ENCODE data around the gene CDYL. TPM values are rescaled to one million over a fixed set of nuclear protein-coding genes. Genes with fewer than 3 reads are reported as not detected.
A peak's percentile ranks its signal among the peaks of the same experiment; 100 is the strongest.
"Not testable (repeated sequence)": the region's sequence is repeated elsewhere in the genome, so short reads cannot be mapped to it uniquely, and the experiment has no call there.

CDYL gene
- total RNA-seq, 2 donors from 2014 or later: 24.0 to 29.6 TPM

DNA sequence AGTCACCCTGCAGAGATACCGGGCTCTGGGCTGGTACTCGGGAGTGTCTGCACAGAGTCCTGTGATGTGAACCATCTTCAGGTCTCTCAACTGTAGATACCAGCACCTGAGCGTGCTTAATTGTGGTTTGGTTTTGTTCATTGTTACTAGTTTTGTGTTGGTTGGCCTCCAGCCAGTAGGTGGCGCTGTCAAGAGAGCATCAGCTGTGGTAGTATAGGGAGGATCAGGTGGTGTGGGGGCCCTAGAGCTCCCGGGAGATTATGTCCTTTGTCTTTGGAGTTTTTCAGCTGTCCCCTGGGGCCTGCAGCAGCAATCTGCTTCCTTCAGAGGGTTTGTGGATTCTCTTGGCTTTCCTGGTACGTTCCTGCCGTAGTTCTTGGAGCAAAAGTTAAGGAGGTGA, 67.9 kb downstream of the CDYL start:
- no peak for ATAC-seq
- Mint-ChIP-seq H3K9me3 (peaks cover 31 to 34% of the 10 kb centered on the region in 2 donors), H3K36me3 (peaks cover 35 to 44% of the 10 kb centered on the region in 2 donors), H3K27ac (peak overlapping the region in 1 of 2 donors; percentile 18)
- DNase-seq (ENCODE audit: low spot score in 2 of 2): no peak

DNA sequence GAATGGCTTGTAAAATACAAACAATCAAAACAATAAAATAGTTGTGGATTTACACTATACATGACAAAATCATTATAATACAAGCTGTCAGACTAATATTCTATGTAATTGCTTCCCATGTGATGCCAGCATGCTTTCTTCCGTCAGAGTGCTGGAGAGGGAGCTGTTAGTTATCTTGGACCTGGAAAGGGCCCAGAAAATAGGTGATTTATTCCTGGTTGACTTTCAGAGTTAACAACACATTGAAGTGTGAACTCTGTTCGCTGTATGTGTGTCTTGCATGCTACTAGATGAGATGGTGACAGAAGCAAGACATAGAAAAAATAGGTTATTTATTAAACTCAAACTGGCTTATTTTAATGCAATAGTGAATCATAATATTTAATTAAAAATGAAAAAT, 70.2 kb downstream of the CDYL start:
- Mint-ChIP-seq H3K36me3 (peaks cover 16 to 21% of the 10 kb centered on the region in 2 donors), H3K9me3 (peaks cover 17 to 22% of the 10 kb centered on the region in 2 donors), H3K27ac (no peak overlapping the region)
- no peak for ATAC-seq
- DNase-seq (ENCODE audit: low spot score in 2 of 2): no peak

DNA sequence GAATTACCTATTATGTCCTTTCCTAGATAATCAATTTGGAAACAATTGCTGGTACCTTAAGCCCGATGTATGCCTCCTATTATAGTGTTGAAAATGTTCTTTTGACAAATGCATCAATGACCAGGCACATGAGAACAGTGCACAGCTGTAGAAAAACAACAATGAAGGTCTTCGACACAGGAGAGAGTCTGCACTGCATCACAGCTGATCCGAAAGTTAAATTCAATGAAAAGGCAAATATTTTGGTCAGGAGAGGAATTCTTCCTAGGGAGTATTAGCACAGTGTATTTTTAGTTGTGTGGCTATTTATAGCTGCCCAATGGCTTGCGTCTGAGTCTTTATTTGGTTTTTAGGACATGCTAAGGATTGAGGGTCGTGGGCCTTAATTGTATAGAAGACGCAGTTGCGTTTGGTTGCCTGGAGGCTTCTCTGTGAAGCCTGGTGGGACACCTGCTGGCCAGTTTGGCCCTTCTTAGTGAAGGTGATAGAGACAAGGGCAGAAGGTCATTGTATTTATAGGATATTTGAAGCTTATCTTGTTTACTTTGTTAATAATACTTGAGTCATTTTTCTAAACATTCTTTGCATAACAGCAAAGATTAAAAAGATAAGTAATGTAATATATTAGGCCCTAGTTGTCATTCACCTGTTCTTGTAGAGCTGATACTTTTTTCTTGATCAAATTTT, 72.3 kb downstream of the CDYL start:
- DNase-seq (ENCODE audit: low spot score in 2 of 2): no peak
- peaks cover 12% of the 10 kb centered on the region in 2 donors for H3K36me3 Mint-ChIP-seq
- ATAC-seq: no peak
- peaks cover 10 to 11% of the 10 kb centered on the region in 2 donors for H3K9me3 Mint-ChIP-seq
- H3K27ac Mint-ChIP-seq: no peak overlapping the region

DNA sequence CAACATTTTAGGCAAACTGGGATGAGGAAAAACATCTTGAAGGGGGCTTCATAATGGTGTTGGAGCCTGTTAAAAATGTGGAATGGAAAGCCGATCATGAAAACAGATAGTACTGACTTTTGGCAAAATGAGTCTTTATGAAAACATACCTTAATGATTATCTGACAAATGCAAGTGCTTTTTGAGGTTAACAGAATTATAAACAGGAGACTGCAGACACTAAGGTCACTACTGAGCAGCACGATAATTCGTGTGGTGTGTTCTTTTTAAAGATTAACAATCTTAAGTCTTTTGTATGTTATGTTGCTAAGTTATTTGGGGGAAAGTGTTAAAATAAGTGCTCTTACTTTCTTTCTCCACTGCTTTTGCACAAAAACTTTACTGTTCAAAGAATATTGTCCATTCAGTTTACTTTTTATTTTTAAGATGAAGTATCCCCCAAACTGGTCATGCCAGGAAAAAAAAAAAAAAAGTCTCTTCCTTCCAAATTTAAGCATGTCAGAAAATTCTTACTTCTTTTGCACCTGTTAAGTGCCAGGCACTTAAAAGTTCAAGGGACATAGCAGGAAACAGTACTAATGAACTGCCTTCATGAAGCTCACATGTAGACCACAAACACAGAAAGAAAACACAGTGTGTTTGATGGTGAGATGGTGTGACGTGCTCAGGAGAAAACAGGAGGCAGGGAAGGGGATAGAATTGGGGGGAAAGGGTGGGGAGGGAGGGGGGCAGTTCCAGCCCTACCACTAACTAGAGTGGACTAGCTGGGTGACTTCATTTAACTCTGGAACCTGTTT, 73.2 kb downstream of the CDYL start:
- peaks cover 1 to 2% of the 10 kb centered on the region in 2 donors for H3K9me3 Mint-ChIP-seq
- no peak overlapping the region for H3K27ac Mint-ChIP-seq
- peaks cover 3 to 8% of the 10 kb centered on the region in 2 donors for H3K36me3 Mint-ChIP-seq
- DNase-seq (ENCODE audit: low spot score in 2 of 2) (no peak), ATAC-seq (no peak)

DNA sequence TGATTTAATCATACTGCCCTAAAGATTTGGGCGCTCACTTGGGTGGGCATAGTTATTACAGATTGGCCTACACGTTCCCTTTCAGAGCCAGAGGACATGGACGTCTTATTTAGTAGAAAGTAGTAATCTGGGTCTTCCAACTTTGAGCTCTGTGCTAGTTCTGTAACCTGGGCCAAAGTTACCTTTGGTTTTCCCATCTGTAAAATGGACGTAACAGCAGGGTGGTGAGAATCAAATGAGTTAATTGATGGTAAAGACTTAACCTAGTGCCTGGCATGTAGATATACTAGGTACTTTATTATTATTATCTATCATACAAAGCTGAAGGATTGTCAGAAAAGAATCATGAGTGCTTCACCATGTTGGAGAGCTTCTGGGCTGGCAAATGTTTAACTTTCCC, 74.8 kb downstream of the CDYL start:
- no peak for DNase-seq (ENCODE audit: low spot score in 2 of 2)
- Mint-ChIP-seq H3K9me3 (no peaks in the 10 kb centered on the region), H3K36me3 (peaks cover 0 to 10% of the 10 kb centered on the region in 2 donors), H3K27ac (no peak overlapping the region)
- no peak for ATAC-seq

DNA sequence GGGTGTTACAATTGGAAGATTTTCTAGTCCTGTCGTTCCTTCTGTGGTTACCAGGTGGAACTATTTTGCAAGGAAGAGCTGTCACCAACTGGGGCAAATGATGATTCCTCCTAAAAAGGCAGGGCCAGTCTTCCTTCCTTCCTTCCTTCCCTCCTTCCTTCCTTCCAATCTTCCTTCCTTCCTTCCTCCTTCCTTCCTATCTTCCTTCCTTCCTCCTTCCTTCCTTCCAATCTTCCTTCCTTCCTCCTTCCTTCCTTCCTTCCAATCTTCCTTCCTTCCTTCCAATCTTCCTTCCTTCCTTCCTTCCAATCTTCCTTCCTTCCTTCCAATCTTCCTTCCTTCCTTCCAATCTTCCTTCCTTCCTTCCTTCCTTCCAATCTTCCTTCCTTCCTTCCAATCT, 76.0 kb downstream of the CDYL start:
- ATAC-seq; H3K36me3 Mint-ChIP-seq; H3K9me3 Mint-ChIP-seq; H3K27ac Mint-ChIP-seq; DNase-seq (ENCODE audit: low spot score in 2 of 2): not testable (repeated sequence)

DNA sequence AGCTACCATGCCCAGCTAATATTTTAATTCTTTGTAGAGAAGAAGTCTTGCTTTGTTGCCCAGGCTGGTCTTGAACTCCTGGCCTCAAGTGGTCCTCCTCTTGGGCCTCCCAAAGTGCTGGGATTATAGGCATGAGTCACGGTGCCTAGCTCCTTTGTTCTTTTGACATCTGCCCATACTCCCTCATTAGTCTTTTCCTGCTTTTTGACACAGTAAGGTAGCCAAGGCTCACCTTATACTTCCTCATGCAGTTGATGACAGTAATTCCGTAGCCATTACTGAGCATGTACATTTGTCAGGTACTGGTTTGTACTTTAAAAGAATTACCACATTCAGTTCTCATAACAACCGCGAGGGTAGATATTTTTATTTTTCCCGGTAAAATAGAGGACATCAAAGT, 76.7 kb downstream of the CDYL start:
- no peaks in the 10 kb centered on the region for H3K9me3 Mint-ChIP-seq
- H3K36me3 Mint-ChIP-seq: peaks cover 0 to 10% of the 10 kb centered on the region in 2 donors
- no peak overlapping the region for H3K27ac Mint-ChIP-seq
- DNase-seq (ENCODE audit: low spot score in 2 of 2): no peak
- no peak for ATAC-seq

DNA sequence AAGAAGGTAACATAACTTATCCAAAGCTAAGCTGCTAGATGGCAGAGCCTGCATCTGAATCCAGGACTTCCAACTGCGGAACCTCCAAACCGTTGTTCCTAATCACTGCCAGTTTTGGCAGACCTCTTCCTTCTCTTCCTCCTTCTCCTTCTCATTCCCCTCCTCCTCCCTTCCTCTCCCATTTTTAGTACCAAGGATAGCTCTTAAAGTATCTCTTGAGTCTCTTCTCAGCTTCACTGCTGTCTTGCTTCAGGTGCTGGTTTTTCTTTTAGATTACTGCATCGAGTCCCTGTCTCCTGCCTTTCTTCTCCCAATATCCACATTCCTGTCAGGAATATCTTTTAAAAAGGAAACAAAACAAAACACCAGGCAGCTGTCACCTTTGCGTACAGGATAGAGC, 77.1 kb downstream of the CDYL start:
- no peaks in the 10 kb centered on the region for H3K9me3 Mint-ChIP-seq
- no peak for DNase-seq (ENCODE audit: low spot score in 2 of 2)
- no peak for ATAC-seq
- peaks cover 0 to 10% of the 10 kb centered on the region in 2 donors for H3K36me3 Mint-ChIP-seq
- H3K27ac Mint-ChIP-seq: no peak overlapping the region

DNA sequence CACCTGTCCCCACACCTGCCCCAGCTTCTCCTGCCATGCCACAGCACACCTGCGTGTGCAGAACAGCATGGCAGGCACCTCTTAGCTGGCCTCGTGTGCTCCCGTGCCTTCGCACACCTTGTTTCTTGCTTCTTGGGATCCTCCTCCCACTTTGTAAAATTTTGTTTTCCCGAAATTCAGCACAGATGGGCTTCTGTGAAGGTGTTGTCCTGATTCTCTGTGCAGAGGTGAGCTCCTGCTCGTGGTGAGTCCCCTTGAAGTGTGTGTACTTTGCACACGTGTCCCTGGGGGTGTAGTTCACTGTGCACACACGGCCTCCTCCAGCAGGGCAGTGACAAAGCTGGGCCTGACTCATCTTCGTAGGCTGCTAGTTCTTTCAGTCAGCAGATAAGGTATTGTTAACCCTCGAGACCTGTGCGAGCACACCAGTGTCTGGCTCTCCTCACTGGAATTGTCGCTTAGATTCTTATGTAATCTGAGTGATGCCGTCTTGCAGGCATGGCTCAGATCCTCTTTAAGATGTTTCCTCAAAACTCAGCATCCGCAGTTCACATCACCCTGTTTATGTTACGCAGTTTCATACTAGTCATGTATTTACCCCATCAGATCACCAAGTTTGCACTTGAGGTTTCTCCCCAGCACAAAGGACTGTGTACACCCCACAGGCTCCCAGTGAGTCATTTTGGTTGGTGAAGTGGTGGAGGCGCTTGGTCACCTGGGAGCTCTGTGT, 77.7 kb downstream of the CDYL start:
- Mint-ChIP-seq H3K27ac (no peak overlapping the region), H3K9me3 (no peaks in the 10 kb centered on the region), H3K36me3 (peaks cover 0 to 10% of the 10 kb centered on the region in 2 donors)
- DNase-seq (ENCODE audit: low spot score in 2 of 2) (no peak), ATAC-seq (peak; percentile 74 to 88)

DNA sequence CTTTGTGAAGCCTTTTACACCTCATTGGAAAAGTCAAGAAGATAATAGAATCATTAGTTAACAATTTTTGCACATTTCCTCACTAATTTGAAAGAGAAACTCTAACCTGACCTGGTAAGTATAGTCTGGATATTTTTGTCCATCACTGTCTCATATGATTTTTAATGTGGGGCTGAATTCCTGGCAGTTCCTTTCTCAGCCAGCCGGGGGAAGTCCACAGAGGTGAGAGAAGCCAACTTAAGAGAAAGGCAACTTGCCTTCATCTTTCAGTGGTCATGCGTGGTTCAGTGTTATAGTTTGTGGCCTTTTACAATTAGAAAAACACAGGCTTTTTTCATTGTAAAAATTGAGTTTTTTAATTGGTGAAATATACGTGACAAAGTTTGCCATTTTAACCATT, 80.6 kb downstream of the CDYL start:
- H3K36me3 Mint-ChIP-seq: peaks cover 4 to 11% of the 10 kb centered on the region in 2 donors
- ATAC-seq (no peak), DNase-seq (ENCODE audit: low spot score in 2 of 2) (no peak)
- H3K9me3 Mint-ChIP-seq: peaks cover 2 to 3% of the 10 kb centered on the region in 2 donors
- peak overlapping the region; percentile 15 to 56 for H3K27ac Mint-ChIP-seq

DNA sequence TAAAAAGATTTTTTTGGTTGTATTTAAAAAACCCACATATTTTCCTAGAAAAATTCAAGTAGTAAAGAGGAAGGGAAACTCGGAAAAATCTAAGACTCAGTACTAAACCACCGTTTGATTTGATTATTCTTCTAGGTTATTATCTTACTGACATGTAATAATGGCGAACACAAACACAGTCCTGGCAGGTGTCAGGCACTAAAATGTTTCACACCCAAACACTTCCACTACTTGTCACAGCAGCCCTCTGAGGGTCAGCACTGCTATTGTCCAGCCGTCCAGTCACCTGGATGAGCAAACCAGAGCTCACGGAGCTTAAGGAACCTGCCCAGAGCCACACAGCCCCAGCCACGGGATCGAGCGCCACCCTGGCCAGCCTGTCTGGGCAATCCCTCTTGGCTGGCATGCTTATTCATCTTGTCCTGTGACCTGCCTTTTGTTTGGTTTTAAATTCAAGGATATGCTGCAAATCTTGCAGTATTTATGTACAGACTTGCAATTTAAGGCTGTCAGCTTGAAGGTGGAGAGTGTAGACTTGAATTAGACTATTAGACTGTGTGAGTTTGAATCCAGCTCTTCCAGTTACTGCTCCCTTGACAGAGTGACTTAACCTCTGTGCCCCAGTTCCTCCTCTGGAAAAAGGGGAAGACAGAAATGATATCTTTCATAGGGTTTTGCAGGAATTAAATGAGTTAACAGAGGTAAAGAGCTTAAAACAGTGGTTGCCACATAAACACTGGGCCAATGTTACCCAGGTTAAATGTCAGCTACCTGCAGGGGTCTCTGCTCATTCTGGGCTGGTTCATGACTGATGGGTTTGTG, 82.2 kb downstream of the CDYL start:
- DNase-seq (ENCODE audit: low spot score in 2 of 2): no peak
- ATAC-seq: no peak
- Mint-ChIP-seq H3K9me3 (peaks cover 6 to 10% of the 10 kb centered on the region in 2 donors), H3K36me3 (peaks cover 11 to 20% of the 10 kb centered on the region in 2 donors), H3K27ac (no peak overlapping the region)

DNA sequence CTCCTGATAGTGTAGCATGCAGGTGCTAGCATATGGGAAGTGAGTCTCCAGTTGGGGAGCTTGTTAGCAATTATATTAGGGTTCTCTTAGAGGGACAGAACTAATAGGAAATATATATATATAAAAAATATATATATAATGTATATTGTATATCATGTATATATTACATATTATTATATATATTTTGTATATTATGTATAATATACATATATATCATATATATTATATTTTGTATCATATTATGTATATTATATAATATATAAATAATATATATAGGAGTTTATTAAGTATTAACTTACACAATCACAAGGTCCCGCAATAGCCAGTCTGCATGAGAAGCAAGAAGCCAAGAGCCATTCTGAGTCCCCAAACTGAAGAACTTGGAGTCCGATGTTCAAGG, 84.2 kb downstream of the CDYL start:
- ATAC-seq (no peak), DNase-seq (ENCODE audit: low spot score in 2 of 2) (no peak)
- peak overlapping the region in 1 of 2 donors; percentile 22 for H3K27ac Mint-ChIP-seq
- H3K36me3 Mint-ChIP-seq: peaks cover 29 to 31% of the 10 kb centered on the region in 2 donors
- peaks cover 22 to 23% of the 10 kb centered on the region in 2 donors for H3K9me3 Mint-ChIP-seq

DNA sequence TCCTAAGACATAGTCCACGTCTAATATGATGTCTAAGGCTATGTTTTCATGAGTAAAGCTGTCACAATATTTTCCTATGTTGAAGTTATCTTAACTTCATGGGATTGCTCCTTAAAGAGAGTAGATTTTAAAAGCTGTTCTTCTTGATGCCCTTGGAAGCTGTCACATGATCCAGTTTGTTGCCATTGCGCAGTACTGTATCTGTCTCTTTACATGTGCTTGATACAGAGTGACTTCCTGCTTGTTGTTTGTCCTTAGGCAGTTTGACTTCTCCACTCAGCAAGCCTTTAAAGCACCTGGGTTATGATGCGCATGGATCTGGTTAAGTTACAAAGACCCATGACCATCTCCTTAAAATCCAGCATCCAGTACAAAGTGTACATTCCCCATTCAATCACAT, 85.4 kb downstream of the CDYL start:
- Mint-ChIP-seq H3K9me3 (peaks cover 25 to 31% of the 10 kb centered on the region in 2 donors), H3K36me3 (peaks cover 38 to 40% of the 10 kb centered on the region in 2 donors), H3K27ac (no peak overlapping the region)
- DNase-seq (ENCODE audit: low spot score in 2 of 2) (no peak), ATAC-seq (no peak)

DNA sequence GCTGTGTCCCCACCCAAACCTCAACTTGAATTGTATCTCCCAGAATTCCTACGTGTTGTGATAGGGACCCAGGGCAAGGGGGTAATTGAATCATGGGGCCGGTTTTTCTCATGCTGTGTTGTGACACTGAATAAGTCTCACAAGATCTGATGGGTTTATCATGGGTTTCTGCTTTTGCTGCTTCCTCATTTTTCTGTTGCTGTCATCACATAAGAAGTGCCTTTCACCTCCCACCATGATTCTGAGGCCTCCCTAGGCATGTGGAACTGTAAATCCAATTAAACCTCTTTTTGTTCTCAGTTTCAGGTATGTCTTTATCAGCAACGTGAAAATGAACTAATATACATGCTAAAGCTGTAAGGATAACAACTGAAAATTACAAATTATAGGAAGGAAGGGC, 88.3 kb downstream of the CDYL start:
- no peak for ATAC-seq
- peaks cover 47 to 57% of the 10 kb centered on the region in 2 donors for H3K36me3 Mint-ChIP-seq
- no peak overlapping the region for H3K27ac Mint-ChIP-seq

DNA sequence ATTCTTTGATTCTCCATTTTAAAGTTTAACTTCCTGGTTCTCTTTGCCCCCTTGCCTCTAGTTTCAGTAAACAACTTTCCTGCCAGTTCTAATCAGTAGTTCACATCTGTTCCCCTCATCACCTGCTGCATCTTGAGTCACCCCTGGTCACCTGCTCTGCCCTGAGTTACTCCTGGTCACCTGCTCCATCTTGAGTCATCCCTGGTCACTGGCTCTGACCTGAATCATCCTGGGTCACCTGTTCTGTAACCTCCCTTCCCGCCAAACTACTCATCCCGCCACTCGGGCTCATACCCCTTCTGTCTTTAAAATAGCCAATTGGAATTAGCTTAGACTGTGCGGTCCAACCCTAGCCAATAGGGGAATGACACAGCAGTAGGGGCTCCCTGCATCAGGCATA, 88.8 kb downstream of the CDYL start:
- peak overlapping the region in 1 of 2 donors; percentile 23 for H3K27ac Mint-ChIP-seq
- peaks cover 32 to 48% of the 10 kb centered on the region in 2 donors for H3K9me3 Mint-ChIP-seq
- peak in 1 of 2 donors; percentile 40 for ATAC-seq
- peaks cover 47 to 57% of the 10 kb centered on the region in 2 donors for H3K36me3 Mint-ChIP-seq
- not testable (repeated sequence) for DNase-seq (ENCODE audit: low spot score in 2 of 2)

More for the DNA sequence above, 88.3 kb downstream of the CDYL start:
- no peak for DNase-seq (ENCODE audit: low spot score in 2 of 2)
- peaks cover 32 to 45% of the 10 kb centered on the region in 2 donors for H3K9me3 Mint-ChIP-seq

DNA sequence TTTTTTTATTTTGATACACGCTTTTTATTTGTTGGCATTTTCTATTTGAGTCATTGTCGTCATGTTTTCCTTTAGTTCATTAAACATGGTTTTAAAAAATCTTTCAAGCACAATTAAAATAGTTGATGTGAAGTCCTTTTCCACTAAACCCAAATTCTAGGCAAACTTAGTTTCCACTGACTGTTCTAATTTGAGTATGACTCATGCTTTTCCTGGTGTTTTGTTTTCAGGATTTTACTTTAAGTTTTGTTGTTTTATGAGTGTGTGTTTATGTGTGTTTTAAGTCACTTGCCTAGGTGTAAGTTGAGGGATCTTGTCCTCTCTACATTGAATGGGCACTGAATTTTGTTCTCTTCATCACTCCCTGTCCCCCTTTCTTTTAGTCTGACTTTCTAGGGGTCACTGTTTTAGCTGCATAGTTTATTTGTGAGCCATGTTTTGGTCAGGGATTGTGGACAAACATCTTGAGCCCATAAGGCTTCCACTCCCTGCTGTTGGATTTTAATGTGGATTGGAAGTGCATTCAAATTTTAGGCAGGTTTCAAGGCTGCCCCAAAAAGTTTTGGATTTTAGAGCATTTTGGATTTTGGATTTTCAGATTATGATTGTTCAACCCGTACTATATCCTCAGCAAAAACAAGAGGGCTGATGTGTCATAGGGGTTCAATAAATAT, 94.8 kb downstream of the CDYL start:
- Mint-ChIP-seq H3K9me3 (peaks cover 11 to 24% of the 10 kb centered on the region in 2 donors), H3K27ac (peak overlapping the region in 1 of 2 donors; percentile 19), H3K36me3 (peaks cover 27 to 31% of the 10 kb centered on the region in 2 donors)
- DNase-seq (ENCODE audit: low spot score in 2 of 2) (no peak), ATAC-seq (no peak)

All from activated naive CD4-positive, alpha-beta T cell treated with anti-CD3 and anti-CD28 coated beads, Interleukin-2, amount 50 U/mL, for 72 hours (primary cell).